Neural cell (in vitro differentiated cells): ENCODE data around the gene ECE1. TPM values are rescaled to one million over a fixed set of nuclear protein-coding genes. Genes with fewer than 3 reads are reported as not detected.

Experiments
- H2AFZ ChIP-seq: fragments of 200-600, 300-800 bp; sonication (generic), shearing (Covaris generic); 2 replicates; pipeline ENCODE4 v1.6.0; 2014; ENCODE audit warnings: low read depth, mild to moderate bottlenecking, antibody characterized with exemption, low read length, moderate library complexity
- H3F3A ChIP-seq: fragments of 200-600 bp; shearing (Covaris generic); 2 replicates; pipeline ENCODE4 v1.6.1; 2016; ENCODE audit warnings: mild to moderate bottlenecking, moderate library complexity, mixed read lengths, antibody characterized with exemption, low read length; ENCODE audit not compliant: insufficient read depth, poor library complexity, severe bottlenecking
- H3K27ac ChIP-seq: fragments of 200-600, 300-800 bp; sonication (generic), shearing (Covaris generic); 2 replicates; pipeline ENCODE4 v1.5.1; 2014; ENCODE audit warnings: mild to moderate bottlenecking, low read length, moderate library complexity
- H3K27me3 ChIP-seq: fragments of 300-800, 200-600 bp; sonication (generic), shearing (Covaris generic); 2 replicates; pipeline ENCODE4 v1.6.0; 2014; ENCODE audit warnings: mild to moderate bottlenecking, low read depth, low read length, moderate library complexity; ENCODE audit not compliant: insufficient read depth
- H3K36me3 ChIP-seq: fragments of 300-800, 200-600 bp; sonication (generic), shearing (Covaris generic); 2 replicates; pipeline ENCODE4 v1.5.1; 2014; ENCODE audit warnings: mild to moderate bottlenecking, antibody characterized with exemption, low read length, moderate library complexity; ENCODE audit not compliant: insufficient read depth
- H3K4me2 ChIP-seq: fragments of 300-800, 200-600 bp; sonication (generic), shearing (Covaris generic); 2 replicates; pipeline ENCODE4 v1.6.0; 2014; ENCODE audit warnings: mild to moderate bottlenecking, low read length
- H3K4me3 ChIP-seq: fragments of 300-800, 200-600 bp; sonication (generic), shearing (Covaris generic); 2 replicates; pipeline ENCODE4 v1.5.1; 2014; ENCODE audit warnings: mild to moderate bottlenecking, low read length, moderate library complexity
- H3K79me2 ChIP-seq: fragments of 200-600 bp; shearing (Covaris generic); replicated peaks from 2 replicates; pipeline ENCODE4 v1.6.0; 2014; ENCODE audit warnings: mild to moderate bottlenecking, low read length, moderate library complexity; ENCODE audit not compliant: insufficient read depth
- H3K9ac ChIP-seq: fragments of 300-800, 200-600 bp; sonication (generic), shearing (Covaris generic); 2 replicates; pipeline ENCODE4 v1.6.1; 2016; ENCODE audit warnings: mild to moderate bottlenecking, low read length, mixed read lengths
- H3K9me2 ChIP-seq: fragments of 200-600 bp; shearing (Covaris generic); 2 replicates; pipeline ENCODE4 v1.6.1; 2016; ENCODE audit warnings: mild to moderate bottlenecking, low read length, mixed read lengths; ENCODE audit not compliant: insufficient read depth
- H3K9me3 ChIP-seq: fragments of 200-600, 300-800 bp; sonication (generic), shearing (Covaris generic); 2 replicates; pipeline ENCODE4 v1.6.1; 2016; ENCODE audit warnings: mild to moderate bottlenecking, mixed run types, low read length, moderate library complexity, mixed read lengths
- H4K20me1 ChIP-seq: fragments of 200-600 bp; shearing (Covaris generic); 2 replicates; pipeline ENCODE4 v1.6.1; 2016; ENCODE audit warnings: mild to moderate bottlenecking, mixed run types; ENCODE audit not compliant: insufficient read depth
- EP300 ChIP-seq: fragments of 450-650 bp; conservative IDR thresholded peaks from 2 replicates; pipeline ENCODE4 v1.6.1; 2014; ENCODE audit warnings: antibody characterized with exemption, mild to moderate bottlenecking, moderate library complexity; ENCODE audit not compliant: poor library complexity, severe bottlenecking
- EZH2 ChIP-seq: fragments of 200-600, 300-800 bp; shearing (Covaris generic), sonication (generic); IDR thresholded peaks from 2 replicates; pipeline ENCODE4 v1.6.1; 2014; ENCODE audit warnings: antibody characterized with exemption, low read length, borderline replicate concordance, mild to moderate bottlenecking; ENCODE audit not compliant: insufficient read depth, poor library complexity, severe bottlenecking
- MXI1 ChIP-seq: fragments of 450-650 bp; conservative IDR thresholded peaks from 2 replicates; pipeline ENCODE4 v1.6.1; 2014; ENCODE audit warnings: antibody characterized with exemption, mild to moderate bottlenecking; ENCODE audit not compliant: poor library complexity, severe bottlenecking
- POLR2AphosphoS5 ChIP-seq: IDR thresholded peaks from 2 replicates; pipeline ENCODE4 v1.6.1; 2012
- RAD21 ChIP-seq: fragments of 450-650 bp; conservative IDR thresholded peaks from 2 replicates; pipeline ENCODE4 v1.6.1; 2014; ENCODE audit warnings: antibody characterized with exemption, mild to moderate bottlenecking, moderate library complexity
- SMC3 ChIP-seq: fragments of 450-650 bp; conservative IDR thresholded peaks from 2 replicates; pipeline ENCODE4 v1.6.1; 2014; ENCODE audit warnings: antibody characterized with exemption, mild to moderate bottlenecking, moderate library complexity; ENCODE audit not compliant: poor library complexity
- TAF1 ChIP-seq: IDR thresholded peaks from 2 replicates; pipeline ENCODE4 v1.6.1; 2012; ENCODE audit warnings: low read depth
- polyA plus RNA-seq: library from polyadenylated mRNA; depleted of rRNA; stranded (reverse); fragments of >200 nt; gene quantifications from 2 replicates; pipeline ENCODE4 v1.2.3, GENCODE V29; 2014
- TF ChIP-seq, protein P1 (sequence below): IDR thresholded peaks from 2 replicates; pipeline ENCODE4 v1.6.1; 2012; ENCODE audit warnings: borderline replicate concordance
- TF ChIP-seq, protein P2 (sequence below): fragments of 450-650 bp; IDR thresholded peaks from 2 replicates; pipeline ENCODE4 v1.5.1; 2014; ENCODE audit warnings: antibody characterized with exemption, mild to moderate bottlenecking, moderate library complexity; ENCODE audit not compliant: poor library complexity, severe bottlenecking

ECE1 gene
- polyA plus RNA-seq, 1 donor from 2014 or later, result 7.8 TPM

DNA sequence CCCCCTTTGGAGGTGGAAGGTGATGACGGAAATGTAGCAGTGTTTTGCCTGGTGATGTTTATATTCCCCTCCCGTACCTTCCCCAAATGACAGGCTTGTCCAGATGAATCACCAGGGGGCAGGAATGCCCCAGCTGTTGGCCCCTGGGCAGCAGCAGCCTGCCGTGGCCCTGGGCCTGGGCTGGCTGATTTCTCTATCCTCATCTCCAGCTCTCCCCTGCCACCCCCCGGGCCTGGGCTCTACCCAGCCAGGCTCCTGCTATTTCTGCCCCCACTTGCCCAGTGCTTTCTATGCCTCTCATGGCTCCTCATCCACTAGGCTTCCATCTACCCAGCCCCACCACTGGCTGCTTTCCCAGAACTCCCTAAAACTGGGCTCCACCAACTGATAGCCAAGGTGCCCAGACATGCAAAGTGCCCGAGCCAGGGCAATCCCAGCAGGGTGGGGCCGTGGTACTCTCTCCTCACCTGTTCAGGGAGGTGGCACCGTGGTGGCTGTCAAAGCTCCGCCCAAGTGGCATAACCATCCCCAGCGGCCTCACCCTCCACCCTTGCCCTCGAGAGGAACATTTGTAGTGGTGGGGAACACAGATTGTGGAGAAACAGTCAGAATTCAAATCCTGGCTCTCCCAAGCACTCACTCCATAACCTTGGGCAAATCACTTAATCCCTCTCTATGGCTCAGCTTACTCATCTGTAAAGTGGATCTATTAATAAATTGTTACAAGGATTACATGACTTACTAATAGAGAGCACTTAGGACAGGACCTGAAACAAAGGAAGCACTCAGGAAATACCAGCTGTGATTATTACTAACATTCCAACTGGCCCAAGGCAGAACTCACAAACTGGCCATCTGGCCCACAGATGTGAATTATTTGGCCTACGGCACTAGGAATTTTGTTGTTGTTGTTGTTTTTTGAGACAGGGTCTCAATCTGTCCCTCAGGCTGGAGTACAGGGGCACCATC is 12.8 kb upstream of the ECE1 start:
- H3K27me3 ChIP-seq, result no peaks in the 10 kb centered on the region
- H3K4me2 ChIP-seq, result no peak overlapping the region
- no peak overlapping the region for H2AFZ ChIP-seq
- no peaks in the 10 kb centered on the region for H3K9me2 ChIP-seq
- no peaks in the 10 kb centered on the region for H3K9me3 ChIP-seq
- no peak overlapping the region for H3K4me3 ChIP-seq
- H3K79me2 ChIP-seq, result no peaks in the 10 kb centered on the region
- TF ChIP-seq SMC3 (no peak), TAF1 (no peak)
- H3F3A ChIP-seq, result no peaks in the 10 kb centered on the region
- H3K36me3 ChIP-seq, result no peaks in the 10 kb centered on the region
- no peak overlapping the region for H3K27ac ChIP-seq
- no peak overlapping the region for H3K9ac ChIP-seq
- H4K20me1 ChIP-seq, result no peaks in the 10 kb centered on the region

DNA sequence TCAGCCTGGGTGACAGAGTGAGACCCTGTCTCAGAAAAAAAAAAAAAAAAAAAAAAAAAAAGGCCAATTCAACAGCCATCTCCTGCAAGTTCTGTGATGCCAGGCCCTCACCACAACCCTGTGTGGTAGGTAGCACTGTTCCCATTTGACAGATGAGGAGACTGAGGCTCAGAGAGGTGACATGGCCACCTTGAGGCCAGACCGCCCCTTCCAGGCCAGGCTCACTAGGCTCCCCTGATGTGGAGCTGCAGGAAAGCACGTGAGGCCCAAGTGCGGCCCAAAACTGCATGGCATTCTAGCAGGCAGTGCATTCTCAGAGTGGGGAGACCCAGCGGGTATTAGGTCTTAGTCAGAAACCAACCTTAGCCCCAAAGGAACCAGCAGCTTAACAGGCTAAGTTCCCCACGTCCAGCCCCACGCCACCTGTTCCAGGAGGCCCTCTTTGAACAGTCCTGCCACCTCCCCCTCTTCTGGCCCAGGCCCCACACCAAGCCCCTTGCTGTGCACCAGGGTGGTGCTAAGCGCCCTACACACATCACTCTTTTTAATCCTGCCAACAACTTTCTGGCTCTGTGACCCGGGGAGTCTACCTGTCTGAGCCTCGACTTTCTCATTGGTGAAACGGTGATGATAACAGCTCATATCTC is 11.7 kb upstream of the ECE1 start:
- no peak for TF ChIP-seq SMC3
- no peak for TF ChIP-seq EP300
- TF ChIP-seq MXI1, result no peak
- TF ChIP-seq RAD21, result no peak
- TF ChIP-seq, protein P1, sequence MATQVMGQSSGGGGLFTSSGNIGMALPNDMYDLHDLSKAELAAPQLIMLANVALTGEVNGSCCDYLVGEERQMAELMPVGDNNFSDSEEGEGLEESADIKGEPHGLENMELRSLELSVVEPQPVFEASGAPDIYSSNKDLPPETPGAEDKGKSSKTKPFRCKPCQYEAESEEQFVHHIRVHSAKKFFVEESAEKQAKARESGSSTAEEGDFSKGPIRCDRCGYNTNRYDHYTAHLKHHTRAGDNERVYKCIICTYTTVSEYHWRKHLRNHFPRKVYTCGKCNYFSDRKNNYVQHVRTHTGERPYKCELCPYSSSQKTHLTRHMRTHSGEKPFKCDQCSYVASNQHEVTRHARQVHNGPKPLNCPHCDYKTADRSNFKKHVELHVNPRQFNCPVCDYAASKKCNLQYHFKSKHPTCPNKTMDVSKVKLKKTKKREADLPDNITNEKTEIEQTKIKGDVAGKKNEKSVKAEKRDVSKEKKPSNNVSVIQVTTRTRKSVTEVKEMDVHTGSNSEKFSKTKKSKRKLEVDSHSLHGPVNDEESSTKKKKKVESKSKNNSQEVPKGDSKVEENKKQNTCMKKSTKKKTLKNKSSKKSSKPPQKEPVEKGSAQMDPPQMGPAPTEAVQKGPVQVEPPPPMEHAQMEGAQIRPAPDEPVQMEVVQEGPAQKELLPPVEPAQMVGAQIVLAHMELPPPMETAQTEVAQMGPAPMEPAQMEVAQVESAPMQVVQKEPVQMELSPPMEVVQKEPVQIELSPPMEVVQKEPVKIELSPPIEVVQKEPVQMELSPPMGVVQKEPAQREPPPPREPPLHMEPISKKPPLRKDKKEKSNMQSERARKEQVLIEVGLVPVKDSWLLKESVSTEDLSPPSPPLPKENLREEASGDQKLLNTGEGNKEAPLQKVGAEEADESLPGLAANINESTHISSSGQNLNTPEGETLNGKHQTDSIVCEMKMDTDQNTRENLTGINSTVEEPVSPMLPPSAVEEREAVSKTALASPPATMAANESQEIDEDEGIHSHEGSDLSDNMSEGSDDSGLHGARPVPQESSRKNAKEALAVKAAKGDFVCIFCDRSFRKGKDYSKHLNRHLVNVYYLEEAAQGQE, result no peak
- TF ChIP-seq TAF1, result no peak
- TF ChIP-seq, protein P2, sequence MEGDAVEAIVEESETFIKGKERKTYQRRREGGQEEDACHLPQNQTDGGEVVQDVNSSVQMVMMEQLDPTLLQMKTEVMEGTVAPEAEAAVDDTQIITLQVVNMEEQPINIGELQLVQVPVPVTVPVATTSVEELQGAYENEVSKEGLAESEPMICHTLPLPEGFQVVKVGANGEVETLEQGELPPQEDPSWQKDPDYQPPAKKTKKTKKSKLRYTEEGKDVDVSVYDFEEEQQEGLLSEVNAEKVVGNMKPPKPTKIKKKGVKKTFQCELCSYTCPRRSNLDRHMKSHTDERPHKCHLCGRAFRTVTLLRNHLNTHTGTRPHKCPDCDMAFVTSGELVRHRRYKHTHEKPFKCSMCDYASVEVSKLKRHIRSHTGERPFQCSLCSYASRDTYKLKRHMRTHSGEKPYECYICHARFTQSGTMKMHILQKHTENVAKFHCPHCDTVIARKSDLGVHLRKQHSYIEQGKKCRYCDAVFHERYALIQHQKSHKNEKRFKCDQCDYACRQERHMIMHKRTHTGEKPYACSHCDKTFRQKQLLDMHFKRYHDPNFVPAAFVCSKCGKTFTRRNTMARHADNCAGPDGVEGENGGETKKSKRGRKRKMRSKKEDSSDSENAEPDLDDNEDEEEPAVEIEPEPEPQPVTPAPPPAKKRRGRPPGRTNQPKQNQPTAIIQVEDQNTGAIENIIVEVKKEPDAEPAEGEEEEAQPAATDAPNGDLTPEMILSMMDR, result no peak
- no peak for TF ChIP-seq EZH2
- TF ChIP-seq POLR2AphosphoS5, result no peak
- no peak overlapping the region for H3K4me3 ChIP-seq
- no peak overlapping the region for H3K4me2 ChIP-seq
- no peaks in the 10 kb centered on the region for H3K36me3 ChIP-seq
- no peak overlapping the region for H3K27ac ChIP-seq
- H3K79me2 ChIP-seq, result no peaks in the 10 kb centered on the region
- H2AFZ ChIP-seq, result no peak overlapping the region
- H4K20me1 ChIP-seq, result no peaks in the 10 kb centered on the region
- H3K9me2 ChIP-seq, result no peaks in the 10 kb centered on the region
- no peaks in the 10 kb centered on the region for H3F3A ChIP-seq
- H3K9me3 ChIP-seq, result no peaks in the 10 kb centered on the region
- H3K27me3 ChIP-seq, result no peaks in the 10 kb centered on the region
- no peak overlapping the region for H3K9ac ChIP-seq
